IMR-90 (cell line): ENCODE measurements around the gene SH3BP2. TPM values are rescaled to one million over a fixed set of nuclear protein-coding genes. Genes with fewer than 3 reads are reported as not detected.

Source experiments
- ATAC-seq: fragments of 200-7000 bp; cut with Tn5 transposase; 2 replicates; pipeline ENCODE4 v1.9.1; 2020; ENCODE audit warnings: low read depth, mild to moderate bottlenecking, moderate library complexity
- BruUV-seq: library from RNA; stranded (reverse); fragments of 400-500 nt; replicated peaks from 2 replicates; lab custom pipeline; 2021; lab: Mats Ljungman, UMichigan
- CTCF ChIA-PET: fragments of 300-600 bp; formaldehyde crosslinking; extraction: SDS; loops from one replicate; lab custom pipeline; 2021; ENCODE audit warnings: antibody characterized with exemption; lab: Yijun Ruan, JAX
- POLR2A ChIA-PET: fragments of 300-600 bp; sonication (Branson Sonifier 250); formaldehyde crosslinking; loops from one replicate; lab custom pipeline; 2022; ENCODE audit warnings: antibody characterized with exemption; ENCODE audit not compliant: unreplicated experiment; lab: Charles Lee
- DNase-seq: peaks from one replicate; pipeline ENCODE4 v3.0.0; 2013
- H2AFZ ChIP-seq: replicated peaks from 2 replicates; pipeline ENCODE3; 2013; ENCODE audit warnings: low read length, mild to moderate bottlenecking; ENCODE audit not compliant: poor library complexity
- H2AK5ac ChIP-seq: 2 replicates; pipeline ENCODE4 v1.6.1; 2013; ENCODE audit warnings: low read depth, low read length, inconsistent platforms
- H2AK9ac ChIP-seq: replicated peaks from 2 replicates; pipeline ENCODE3; 2013; ENCODE audit warnings: mild to moderate bottlenecking, low read depth, low read length, moderate library complexity; ENCODE audit not compliant: poor library complexity
- H2BK120ac ChIP-seq: 2 replicates; pipeline ENCODE4 v1.6.1; 2013; ENCODE audit warnings: low read depth, low read length, inconsistent platforms
- H2BK15ac ChIP-seq: 3 replicates; pipeline ENCODE4 v1.6.1; 2013; ENCODE audit warnings: low read depth, low read length, inconsistent platforms
- H2BK20ac ChIP-seq: 2 replicates; pipeline ENCODE4 v1.6.1; 2013; ENCODE audit warnings: low read depth, mild to moderate bottlenecking, inconsistent platforms, low read length, moderate library complexity
- H2BK5ac ChIP-seq: 2 replicates; pipeline ENCODE4 v1.6.1; 2013; ENCODE audit warnings: mild to moderate bottlenecking, low read depth, low read length, inconsistent platforms; ENCODE audit not compliant: poor library complexity, severe bottlenecking
- H3K14ac ChIP-seq: replicated peaks from 2 replicates; pipeline ENCODE4 v1.6.1; 2013; ENCODE audit warnings: low read depth, low read length, inconsistent platforms
- H3K18ac ChIP-seq: 2 replicates; pipeline ENCODE4 v1.6.1; 2013; ENCODE audit warnings: low read depth, low read length, control low read depth
- H3K23ac ChIP-seq: 2 replicates; pipeline ENCODE4 v1.6.1; 2013; ENCODE audit warnings: low read depth, low read length, inconsistent platforms
- H3K27ac ChIP-seq: 2 replicates; pipeline ENCODE4 v1.5.1; 2013; ENCODE audit warnings: mild to moderate bottlenecking, control low read depth, low read length; ENCODE audit not compliant: insufficient read depth
- H3K27me3 ChIP-seq: 2 replicates; pipeline ENCODE4 v1.6.1; 2013; ENCODE audit warnings: low read length; ENCODE audit not compliant: control insufficient read depth, insufficient read depth
- H3K36me3 ChIP-seq: 2 replicates; pipeline ENCODE4 v1.6.1; 2013; ENCODE audit warnings: low read length, mixed read lengths; ENCODE audit not compliant: control insufficient read depth, insufficient read depth
- H3K4ac ChIP-seq: 2 replicates; pipeline ENCODE4 v1.6.1; 2013; ENCODE audit warnings: low read depth, low read length, inconsistent platforms
- H3K4me1 ChIP-seq: 2 replicates; pipeline ENCODE4 v1.6.1; 2013; ENCODE audit warnings: low read length, mixed read lengths; ENCODE audit not compliant: control insufficient read depth, insufficient read depth
- H3K4me2 ChIP-seq: 2 replicates; pipeline ENCODE4 v1.6.1; 2013; ENCODE audit warnings: low read depth, mild to moderate bottlenecking, control low read depth, low read length, moderate library complexity
- H3K4me3 ChIP-seq: 2 replicates; pipeline ENCODE4 v1.5.1; 2013; ENCODE audit warnings: low read depth, mild to moderate bottlenecking, control low read depth, low read length, moderate library complexity; ENCODE audit not compliant: insufficient read depth
- H3K56ac ChIP-seq: 2 replicates; pipeline ENCODE4 v1.6.1; 2013; ENCODE audit warnings: low read length, inconsistent platforms; ENCODE audit not compliant: insufficient read depth; ENCODE audit errors: extremely low read depth
- H3K79me1 ChIP-seq, 2 experiments: 2 replicates each; pipeline ENCODE4 v1.6.1; 2013; ENCODE audit warnings: low read length in 2 of 2, inconsistent platforms in 1 of 2, low read depth in 1 of 2
- H3K9ac ChIP-seq: 2 replicates; pipeline ENCODE4 v1.6.1; 2013; ENCODE audit warnings: low read depth, low read length, control low read depth
- H3K9me1 ChIP-seq: 2 replicates; pipeline ENCODE4 v1.6.1; 2013; ENCODE audit warnings: low read length, inconsistent platforms; ENCODE audit not compliant: insufficient read depth
- H3K9me3 ChIP-seq: 2 replicates; pipeline ENCODE4 v1.6.1; 2013; ENCODE audit warnings: low read length; ENCODE audit not compliant: control insufficient read depth, insufficient read depth
- H4K20me1 ChIP-seq: 2 replicates; pipeline ENCODE4 v1.6.1; 2013; ENCODE audit warnings: low read length, inconsistent platforms; ENCODE audit not compliant: insufficient read depth
- H4K5ac ChIP-seq: 2 replicates; pipeline ENCODE4 v1.6.1; 2013; ENCODE audit warnings: mild to moderate bottlenecking, low read depth, low read length, control low read depth
- H4K8ac ChIP-seq, 2 experiments: 2 replicates each; pipeline ENCODE4 v1.6.1; 2013; ENCODE audit warnings: low read depth in 2 of 2, low read length in 2 of 2, control low read depth in 1 of 2, inconsistent platforms in 1 of 2
- H4K91ac ChIP-seq: 2 replicates; pipeline ENCODE4 v1.6.1; 2013; ENCODE audit warnings: low read depth, low read length, inconsistent platforms; ENCODE audit not compliant: insufficient read depth
- CEBPB ChIP-seq: IDR thresholded peaks from 2 replicates; pipeline ENCODE4 v1.6.1; 2012; ENCODE audit warnings: low read depth, low read length, improper control_type of control experiment
- CHD1 ChIP-seq: IDR thresholded peaks from 2 replicates; pipeline ENCODE4 v1.6.1; 2012; ENCODE audit warnings: low read depth, low read length, improper control_type of control experiment
- FOS ChIP-seq: fragments of 150-350 bp; IDR thresholded peaks from 2 replicates; pipeline ENCODE4 v1.6.1; 2016; ENCODE audit warnings: low read depth, low read length
- MAFK ChIP-seq: IDR thresholded peaks from 2 replicates; pipeline ENCODE4 v1.6.1; 2012; ENCODE audit warnings: low read depth, low read length, improper control_type of control experiment
- NFE2L2 ChIP-seq: fragments of 150-350 bp; IDR thresholded peaks from 2 replicates; pipeline ENCODE4 v1.6.1; 2016; ENCODE audit warnings: low read depth, mild to moderate bottlenecking, low read length
- WGBS, 2 experiments: methylation state at CpG; one replicate each; pipeline versions ENCODE4 v1.1.5 to v1.1.7; 2013; ENCODE audit warnings: missing lambda C conversion rate in 2 of 2; ENCODE audit not compliant: insufficient read length in 1 of 2; ENCODE audit errors: extremely low coverage in 2 of 2; 5-methylcytosine and 5-hydroxymethylcytosine counted together
- dilution Hi-C: fragments of 300-500 bp; cut with HindIII; formaldehyde crosslinking; loops from one replicate; pipeline ENCODE4 v1.14.3; 2018; ENCODE audit warnings: low sequenced_read_pairs; ENCODE audit not compliant: unreplicated experiment
- in situ Hi-C: fragments of 300-500 bp; cut with MboI; formaldehyde crosslinking; loops from 3 replicates; pipeline ENCODE4 v1.14.3; 2019; ENCODE audit warnings: low sequenced_read_pairs, inconsistent platforms, mixed read lengths
- intact Hi-C: fragments of 100-400 bp; cut with micrococcal nuclease; formaldehyde crosslinking; loops from 2 replicates; pipeline ENCODE4 v1.10.0; 2022
- polyA plus RNA-seq, 3 experiments: library from polyadenylated mRNA; depleted of rRNA; stranded (reverse); fragments of >200 nt; gene quantifications; 2 replicates each; pipeline ENCODE4 v1.2.3, GENCODE V29; 2012; ENCODE audit warnings: low replicate concordance in 1 of 3
- total RNA-seq: library from RNA; depleted of rRNA; stranded (reverse); fragments of >200 nt; gene quantifications from 2 replicates; pipeline ENCODE4 v1.2.3, GENCODE V29; 2012

SH3BP2 gene
- total and polyA plus RNA-seq, 2 of the 4 experiments (the other 2 are of a cell fraction) = 9.0 to 37.2 TPM

DNA sequence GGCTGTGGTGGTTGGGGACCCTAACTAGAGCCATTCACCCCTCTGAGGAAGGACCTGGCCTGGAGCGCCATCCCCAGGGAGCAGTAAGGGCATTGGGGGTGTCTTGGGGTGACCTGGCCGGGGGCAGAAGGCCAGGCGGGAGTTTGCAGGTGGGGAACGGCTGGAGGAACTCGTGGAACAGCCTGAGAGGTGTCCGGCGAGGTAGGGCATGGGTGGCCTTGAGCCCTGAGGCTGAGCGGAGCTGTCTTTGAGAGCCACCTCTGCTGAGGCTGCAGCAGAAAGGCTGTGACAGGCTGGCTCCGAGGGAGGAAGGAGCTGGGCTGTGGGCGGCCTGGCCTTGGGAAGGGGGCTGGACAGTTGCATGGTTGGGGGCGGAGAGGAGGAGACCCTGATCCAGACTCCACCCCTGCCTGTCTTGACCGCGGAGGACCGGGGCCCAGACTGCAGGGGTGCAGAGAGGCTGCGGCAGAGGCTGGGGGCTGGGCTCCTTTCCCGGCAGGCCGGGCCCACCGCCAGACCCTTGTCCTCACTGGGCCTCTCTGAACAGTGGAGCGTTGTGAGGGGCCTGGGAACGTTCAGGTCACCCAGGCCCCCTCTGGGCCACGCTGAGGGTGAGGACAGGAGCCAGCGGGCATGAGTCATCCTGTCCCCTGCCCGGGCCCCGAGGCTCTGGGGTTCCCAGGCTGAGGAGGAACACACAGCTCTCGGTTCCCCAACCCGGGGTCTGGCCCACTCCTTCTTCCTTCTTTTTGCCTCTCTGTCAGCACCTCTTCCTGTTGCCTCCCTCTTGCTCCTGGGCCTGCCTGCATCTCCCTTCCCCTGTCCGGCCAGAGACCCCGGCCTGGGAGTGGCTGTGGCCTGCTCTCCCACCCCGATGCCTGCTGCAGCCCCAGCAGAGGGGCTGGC, 8.1 kb downstream of the SH3BP2 start:
- intact Hi-C loops (no loop called here), dilution Hi-C loops (no loop called here), in situ Hi-C loops (no loop called here)
- H2BK120ac ChIP-seq = peak overlapping the region; percentile 85
- peak overlapping the region; percentile 28; the same call in 2 of the 3 replicates for H2BK15ac ChIP-seq
- peak overlapping the region; percentile 47 for H2BK20ac ChIP-seq
- H3K4me3 ChIP-seq = no peak overlapping the region
- H4K8ac ChIP-seq = peak overlapping the region; percentile 73 to 95
- 0 out of 2 replicates have a peak, but pooled peaks cover 2% of the 10 kb centered on the region for H3K36me3 ChIP-seq
- peak overlapping the region; percentile 80 for H2BK5ac ChIP-seq
- H2AFZ ChIP-seq = peak overlapping the region; percentile 91
- H3K56ac ChIP-seq = peak overlapping the region; percentile 52; the same call in 1 of the 2 replicates
- H3K4ac ChIP-seq = peak overlapping the region; percentile 93
- no peaks in the 10 kb centered on the region for H3K9me3 ChIP-seq
- no peaks in the 10 kb centered on the region; the same call in 1 of the 2 replicates for H3K9me1 ChIP-seq
- peak; percentile 77 for ATAC-seq
- BruUV-seq = no TSS peak
- H4K91ac ChIP-seq = peak overlapping the region; percentile 78
- peak overlapping the region; percentile 99 for H2AK9ac ChIP-seq
- H3K9ac ChIP-seq = peak overlapping the region; percentile 54
- peaks cover 5 to 86% of the 10 kb centered on the region in 2 experiments for H3K79me1 ChIP-seq
- no peaks in the 10 kb centered on the region for H4K20me1 ChIP-seq
- H3K18ac ChIP-seq = peak overlapping the region; percentile 75
- H3K27me3 ChIP-seq = no peaks in the 10 kb centered on the region
- peak overlapping the region; percentile 20 for H3K4me2 ChIP-seq
- TF ChIP-seq NFE2L2 (no peak), MAFK (no peak), CHD1 (no peak), CEBPB (no peak), FOS (peak; percentile 71; the same call in 1 of the 2 replicates)
- peak; percentile 37 for DNase-seq
- POLR2A ChIA-PET = no interaction called here
- H3K23ac ChIP-seq = peak overlapping the region; percentile 92; the same call in 1 of the 2 replicates
- CTCF ChIA-PET = no interaction called here
- H3K4me1 ChIP-seq = peaks cover 41% of the 10 kb centered on the region
- WGBS, 2 experiments = 17% methylated on average over 16 of the region's 29 CpGs; no CpG with 5 or more reads in 1 of the 2 experiments
- H2AK5ac ChIP-seq = peak overlapping the region; percentile 97
- H3K14ac ChIP-seq = peak overlapping the region; percentile 72
- peak overlapping the region; percentile 75 for H4K5ac ChIP-seq
- peak overlapping the region; percentile 94 for H3K27ac ChIP-seq
